ENCODE data around the gene PLCD3. TPM values are rescaled to one million over a fixed set of nuclear protein-coding genes. Genes with fewer than 3 reads are reported as not detected.

Gene PLCD3
- total RNA-seq, 4 donors from 2014 or later: 1.5 to 90.8 (median 8.9) TPM

- H3K4me1 ChIP-seq: peaks cover 0 to 6% of the 10 kb centered on the region in 2 donors
- H3K27ac ChIP-seq: no peak overlapping the region
- H3K9me3 ChIP-seq: no peaks in the 10 kb centered on the region
- H3K4me3 ChIP-seq: no peak overlapping the region
- no peak for TF ChIP-seq POLR2A (IDR thresholded peaks at IDR 0.05)
- no peak for TF ChIP-seq CTCF (IDR thresholded peaks at IDR 0.05)
- no peak for DNase-seq
- intact Hi-C loops (cut with DNase I; ENCODE audit: low total_unique reads): no loop called here
- H3K27me3 ChIP-seq: no peaks in the 10 kb centered on the region
- H3K36me3 ChIP-seq: no peaks in the 10 kb centered on the region
Observed at GRCh38 chr17:45087978-45088377, 44.3 kb downstream of the PLCD3 start.

- Histone ChIP-seq H3K4me3 (no peak overlapping the region), H3K36me3 (no peaks in the 10 kb centered on the region), H3K27me3 (no peaks in the 10 kb centered on the region), H3K4me1 (peaks cover 0 to 4% of the 10 kb centered on the region in 2 donors), H3K27ac (no peak overlapping the region), H3K9me3 (no peaks in the 10 kb centered on the region)
- TF ChIP-seq POLR2A (IDR thresholded peaks at IDR 0.05) (no peak), CTCF (IDR thresholded peaks at IDR 0.05) (no peak)
- no peak for DNase-seq
- intact Hi-C loops (cut with DNase I; ENCODE audit: low total_unique reads): no loop called here
Observed at GRCh38 chr17:45087504-45087975, 44.8 kb downstream of the PLCD3 start.

GRCh38 chr17:45086865-45087503 lies 45.3 kb downstream of the PLCD3 start:
- H3K4me3 ChIP-seq: no peak overlapping the region
- no peak for DNase-seq
- no peaks in the 10 kb centered on the region for H3K9me3 ChIP-seq
- no peak for TF ChIP-seq CTCF (IDR thresholded peaks at IDR 0.05)
- TF ChIP-seq POLR2A (IDR thresholded peaks at IDR 0.05): no peak
- no peaks in the 10 kb centered on the region for H3K4me1 ChIP-seq
- H3K27ac ChIP-seq: no peak overlapping the region
- H3K27me3 ChIP-seq: no peaks in the 10 kb centered on the region
- intact Hi-C loops (cut with DNase I; ENCODE audit: low total_unique reads): no loop called here
- no peaks in the 10 kb centered on the region for H3K36me3 ChIP-seq

- no peaks in the 10 kb centered on the region for H3K27me3 ChIP-seq
- no peak for TF ChIP-seq POLR2A (IDR thresholded peaks at IDR 0.05)
- TF ChIP-seq CTCF (IDR thresholded peaks at IDR 0.05): no peak
- no peaks in the 10 kb centered on the region for H3K36me3 ChIP-seq
- H3K4me3 ChIP-seq: no peak overlapping the region
- intact Hi-C loops (cut with DNase I; ENCODE audit: low total_unique reads): no loop called here
- no peak overlapping the region for H3K27ac ChIP-seq
- no peaks in the 10 kb centered on the region for H3K9me3 ChIP-seq
- no peak for DNase-seq
- H3K4me1 ChIP-seq: no peaks in the 10 kb centered on the region
Observed at GRCh38 chr17:45086391-45086790, 45.9 kb downstream of the PLCD3 start.

- Histone ChIP-seq H3K27ac (no peak overlapping the region), H3K4me3 (no peak overlapping the region), H3K4me1 (peaks cover 0 to 5% of the 10 kb centered on the region in 2 donors), H3K27me3 (no peaks in the 10 kb centered on the region), H3K36me3 (no peaks in the 10 kb centered on the region), H3K9me3 (no peaks in the 10 kb centered on the region)
- intact Hi-C loops (cut with DNase I; ENCODE audit: low total_unique reads): no loop called here
- no peak for TF ChIP-seq CTCF (IDR thresholded peaks at IDR 0.05)
- TF ChIP-seq POLR2A (IDR thresholded peaks at IDR 0.05): no peak
- no peak for DNase-seq
Observed at GRCh38 chr17:45081047-45081703, 51.1 kb downstream of the PLCD3 start.
